ENCODE data around the gene RNGTT. TPM values are rescaled to one million over a fixed set of nuclear protein-coding genes. Genes with fewer than 3 reads are reported as not detected.

RNGTT gene
- total RNA-seq, 2 donors from 2014 or later = 7.5 to 11.3 TPM

GRCh38 chr6:88881451-88881850, 82.0 kb downstream of the RNGTT start:
- no peak for DNase-seq (ENCODE audit: low spot score)

GRCh38 chr6:88880021-88880420, 83.4 kb downstream of the RNGTT start:
- TF ChIP-seq, protein P1, sequence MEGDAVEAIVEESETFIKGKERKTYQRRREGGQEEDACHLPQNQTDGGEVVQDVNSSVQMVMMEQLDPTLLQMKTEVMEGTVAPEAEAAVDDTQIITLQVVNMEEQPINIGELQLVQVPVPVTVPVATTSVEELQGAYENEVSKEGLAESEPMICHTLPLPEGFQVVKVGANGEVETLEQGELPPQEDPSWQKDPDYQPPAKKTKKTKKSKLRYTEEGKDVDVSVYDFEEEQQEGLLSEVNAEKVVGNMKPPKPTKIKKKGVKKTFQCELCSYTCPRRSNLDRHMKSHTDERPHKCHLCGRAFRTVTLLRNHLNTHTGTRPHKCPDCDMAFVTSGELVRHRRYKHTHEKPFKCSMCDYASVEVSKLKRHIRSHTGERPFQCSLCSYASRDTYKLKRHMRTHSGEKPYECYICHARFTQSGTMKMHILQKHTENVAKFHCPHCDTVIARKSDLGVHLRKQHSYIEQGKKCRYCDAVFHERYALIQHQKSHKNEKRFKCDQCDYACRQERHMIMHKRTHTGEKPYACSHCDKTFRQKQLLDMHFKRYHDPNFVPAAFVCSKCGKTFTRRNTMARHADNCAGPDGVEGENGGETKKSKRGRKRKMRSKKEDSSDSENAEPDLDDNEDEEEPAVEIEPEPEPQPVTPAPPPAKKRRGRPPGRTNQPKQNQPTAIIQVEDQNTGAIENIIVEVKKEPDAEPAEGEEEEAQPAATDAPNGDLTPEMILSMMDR (IDR thresholded peaks at IDR 0.05) = no peak
- H3K27me3 ChIP-seq = no peaks in the 10 kb centered on the region
- no peak for DNase-seq (ENCODE audit: low spot score)
- H3K36me3 ChIP-seq = peaks cover 2% of the 10 kb centered on the region
- no peak overlapping the region for H3K4me3 ChIP-seq
- H3K9me3 ChIP-seq = no peaks in the 10 kb centered on the region
- no peak overlapping the region for H3K27ac ChIP-seq
- no peaks in the 10 kb centered on the region for H3K4me1 ChIP-seq

More at GRCh38 chr6:88881451-88881850, 82.0 kb downstream of the RNGTT start:
- no peaks in the 10 kb centered on the region for H3K4me1 ChIP-seq
- no peaks in the 10 kb centered on the region for H3K9me3 ChIP-seq
- H3K27me3 ChIP-seq = no peaks in the 10 kb centered on the region
- H3K36me3 ChIP-seq = peaks cover 5% of the 10 kb centered on the region
- TF ChIP-seq, protein P1 (IDR thresholded peaks at IDR 0.05) = no peak
- H3K27ac ChIP-seq = no peak overlapping the region
- no peak overlapping the region for H3K4me3 ChIP-seq

DNA sequence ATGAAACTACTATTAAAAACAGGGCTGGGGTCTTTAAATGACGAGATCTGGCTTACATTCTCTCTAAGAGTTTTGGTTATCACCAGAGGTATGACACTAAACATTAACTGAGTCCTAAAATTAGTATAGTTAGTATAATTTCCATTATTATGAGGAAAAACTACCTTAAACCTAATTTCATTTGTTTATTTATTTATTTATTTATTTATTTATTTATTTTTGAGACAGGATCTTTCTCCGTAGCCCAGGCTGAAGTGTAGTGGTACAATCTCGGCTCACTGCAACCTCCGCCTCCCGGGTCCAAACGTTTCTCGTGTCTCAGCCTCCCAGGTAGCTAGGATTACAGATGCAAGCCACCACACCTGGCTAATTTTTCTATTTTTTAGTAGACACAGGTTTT, 85.5 kb downstream of the RNGTT start:
- Histone ChIP-seq H3K36me3 (no peaks in the 10 kb centered on the region), H3K9me3 (no peaks in the 10 kb centered on the region)
- no peak for DNase-seq (ENCODE audit: low spot score)

GRCh38 chr6:88872962-88873361, 90.5 kb downstream of the RNGTT start:
- no peak overlapping the region for H3K4me3 ChIP-seq
- H3K27me3 ChIP-seq = no peaks in the 10 kb centered on the region

More for the DNA sequence above, 85.5 kb downstream of the RNGTT start:
- H3K4me1 ChIP-seq = no peaks in the 10 kb centered on the region
- no peak overlapping the region for H3K4me3 ChIP-seq
- H3K27ac ChIP-seq = no peak overlapping the region
- no peaks in the 10 kb centered on the region for H3K27me3 ChIP-seq
- TF ChIP-seq, protein P1 (IDR thresholded peaks at IDR 0.05) = no peak

DNA sequence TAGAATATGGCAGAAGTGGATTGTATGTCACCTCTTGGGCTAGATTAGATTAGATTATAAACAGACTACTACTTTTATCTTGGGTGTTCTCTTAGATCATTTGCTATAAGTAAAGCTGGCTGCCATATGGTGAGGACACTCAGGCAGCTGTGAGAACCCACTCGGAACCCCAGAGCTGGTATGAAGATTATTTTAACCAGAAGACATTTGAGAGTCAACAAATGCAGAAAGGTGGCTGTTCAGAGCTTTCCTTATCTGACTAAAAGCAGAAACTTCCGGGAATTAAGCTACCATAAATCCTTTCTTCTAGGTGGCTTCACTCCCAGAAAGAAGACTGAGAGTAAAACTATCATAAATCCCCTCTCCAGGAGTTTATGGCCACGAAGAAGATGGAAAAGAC, 91.9 kb downstream of the RNGTT start:
- Histone ChIP-seq H3K4me3 (no peak overlapping the region), H3K9me3 (no peaks in the 10 kb centered on the region), H3K27me3 (no peaks in the 10 kb centered on the region), H3K4me1 (peaks cover 0 to 5% of the 10 kb centered on the region in 2 donors), H3K36me3 (no peaks in the 10 kb centered on the region), H3K27ac (no peak overlapping the region)
- TF ChIP-seq, protein P1 (IDR thresholded peaks at IDR 0.05) = no peak
- no peak for DNase-seq (ENCODE audit: low spot score)

More at GRCh38 chr6:88872962-88873361, 90.5 kb downstream of the RNGTT start:
- DNase-seq (ENCODE audit: low spot score) = no peak
- no peaks in the 10 kb centered on the region for H3K9me3 ChIP-seq
- TF ChIP-seq, protein P1 (IDR thresholded peaks at IDR 0.05) = no peak
- H3K27ac ChIP-seq = no peak overlapping the region
- no peaks in the 10 kb centered on the region for H3K36me3 ChIP-seq
- peaks cover 0 to 2% of the 10 kb centered on the region in 2 donors for H3K4me1 ChIP-seq

GRCh38 chr6:88870717-88871330, 92.6 kb downstream of the RNGTT start:
- no peak overlapping the region for H3K27ac ChIP-seq
- H3K4me3 ChIP-seq = no peak overlapping the region
- TF ChIP-seq, protein P1 (IDR thresholded peaks at IDR 0.05) = peak; percentile 33 to 74
- DNase-seq (ENCODE audit: low spot score) = no peak
- no peaks in the 10 kb centered on the region for H3K36me3 ChIP-seq
- no peaks in the 10 kb centered on the region for H3K9me3 ChIP-seq
- H3K27me3 ChIP-seq = no peaks in the 10 kb centered on the region
- peaks cover 0 to 5% of the 10 kb centered on the region in 2 donors for H3K4me1 ChIP-seq
